Stimulated activated CD4-positive, alpha-beta T cell treated with anti-CD3 and anti-CD28 coated beads, Interleukin-4, amount 100 ng/mL, for 24 hours (primary cell): Measurements from ENCODE around the gene CEP295NL.
A peak's percentile ranks its signal among the peaks of the same experiment; 100 is the strongest.
"Not testable (repeated sequence)": the region's sequence is repeated elsewhere in the genome, so short reads cannot be mapped to it uniquely, and the experiment has no call there.

Source experiments
- DNase-seq: peaks from one replicate; pipeline ENCODE4 v3.0.0-alpha.2; 2020

CEP295NL gene

DNA sequence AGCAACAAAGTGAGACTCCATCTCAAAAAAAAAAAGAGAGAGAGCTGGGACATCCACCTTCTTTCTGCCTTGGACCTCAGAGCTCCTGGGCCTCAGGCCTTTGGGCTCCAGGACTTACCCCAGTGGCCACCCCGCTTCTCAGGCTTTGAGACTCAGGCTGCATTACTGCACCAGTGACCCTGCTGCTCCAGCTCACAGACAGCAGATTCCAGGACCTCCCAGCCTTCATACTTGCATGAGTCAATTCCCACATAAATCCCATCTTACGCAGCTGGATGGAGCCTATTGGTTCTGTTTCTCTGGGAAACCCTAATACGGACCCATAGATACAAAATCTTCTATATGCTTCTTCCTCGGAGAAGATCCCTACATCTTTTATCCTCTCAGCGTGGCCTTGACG is 2.1 kb upstream of the CEP295NL start:
- no peak for DNase-seq

DNA sequence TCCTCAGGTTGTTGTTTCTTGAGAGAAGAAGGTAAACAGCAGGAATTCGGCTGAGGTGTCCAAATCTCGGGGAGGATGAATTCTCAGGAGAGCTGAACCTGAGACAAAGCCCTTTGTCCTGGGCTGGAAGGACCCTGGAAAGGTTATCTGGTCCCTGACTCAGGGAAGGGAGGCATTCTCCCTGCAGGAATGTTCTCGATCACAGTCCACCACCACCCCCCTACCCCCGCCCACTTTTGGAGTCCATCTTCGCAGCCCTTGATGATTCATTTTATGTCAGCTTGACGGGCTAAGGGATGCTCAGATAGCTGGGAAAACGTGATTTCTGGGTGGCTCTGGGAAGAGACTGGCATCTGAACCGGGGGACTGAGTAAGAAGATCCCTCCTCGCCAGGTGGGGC is 1.4 kb upstream of the CEP295NL start:
- DNase-seq, result no peak

DNA sequence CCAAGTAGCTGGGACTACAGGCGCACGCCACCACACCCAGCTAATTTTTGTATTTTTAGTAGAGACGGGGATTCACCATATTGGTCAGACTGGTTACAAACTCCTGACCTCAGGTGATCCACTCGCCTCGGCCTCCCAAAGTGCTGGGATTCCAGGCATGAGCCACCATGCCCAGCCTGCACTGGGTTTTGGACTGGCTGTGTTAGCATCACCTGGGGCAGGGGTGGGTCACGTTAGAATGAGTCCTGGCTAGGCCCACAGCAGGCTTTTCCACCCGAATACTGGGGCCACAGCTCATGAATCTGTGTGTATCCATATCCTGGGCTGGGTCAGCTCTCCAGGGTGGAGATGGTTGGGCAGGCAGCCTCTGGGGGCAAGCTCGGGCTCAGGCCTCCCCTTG is 770 bp downstream of the CEP295NL start:
- not testable (repeated sequence) for DNase-seq

DNA sequence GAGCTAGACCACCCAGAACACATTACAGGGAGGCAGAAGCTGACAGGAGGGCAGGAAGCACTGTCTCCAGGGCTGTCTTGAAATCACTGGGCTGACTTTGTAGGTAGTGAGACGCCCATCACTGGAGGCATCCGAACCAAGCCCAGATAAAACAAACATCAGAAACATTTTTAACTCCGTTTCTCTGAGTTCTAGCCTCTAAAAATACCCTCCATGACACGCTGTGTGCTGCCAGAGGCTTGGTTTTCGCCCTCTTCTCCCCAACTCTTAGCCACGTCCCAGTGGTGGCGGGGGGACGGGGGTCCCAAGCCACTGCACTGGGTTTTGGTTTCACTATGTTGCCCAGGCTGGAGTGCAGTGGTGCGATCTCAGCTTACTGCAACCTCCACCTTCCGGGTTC is 1.2 kb downstream of the CEP295NL start:
- no peak for DNase-seq

DNA sequence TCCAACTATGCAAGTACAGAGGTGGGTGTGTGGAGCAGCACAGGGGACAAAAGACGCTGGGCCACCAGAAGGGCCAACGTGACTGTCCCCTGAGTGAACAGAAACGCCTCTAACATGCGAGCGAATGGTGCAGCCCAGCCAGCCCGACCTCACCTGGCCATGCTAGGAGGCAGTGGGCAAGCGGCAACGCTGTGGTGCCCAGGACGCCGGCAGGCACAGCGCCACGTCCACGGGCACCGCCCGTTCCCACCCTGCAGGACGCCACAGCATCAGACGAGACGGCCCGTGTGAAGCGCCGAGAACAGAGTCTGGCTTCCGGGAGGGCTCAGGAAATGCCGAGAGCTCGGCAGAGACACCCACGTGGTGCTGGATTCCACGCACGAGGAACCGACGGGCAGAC is 2.2 kb downstream of the CEP295NL start:
- no peak for DNase-seq

DNA sequence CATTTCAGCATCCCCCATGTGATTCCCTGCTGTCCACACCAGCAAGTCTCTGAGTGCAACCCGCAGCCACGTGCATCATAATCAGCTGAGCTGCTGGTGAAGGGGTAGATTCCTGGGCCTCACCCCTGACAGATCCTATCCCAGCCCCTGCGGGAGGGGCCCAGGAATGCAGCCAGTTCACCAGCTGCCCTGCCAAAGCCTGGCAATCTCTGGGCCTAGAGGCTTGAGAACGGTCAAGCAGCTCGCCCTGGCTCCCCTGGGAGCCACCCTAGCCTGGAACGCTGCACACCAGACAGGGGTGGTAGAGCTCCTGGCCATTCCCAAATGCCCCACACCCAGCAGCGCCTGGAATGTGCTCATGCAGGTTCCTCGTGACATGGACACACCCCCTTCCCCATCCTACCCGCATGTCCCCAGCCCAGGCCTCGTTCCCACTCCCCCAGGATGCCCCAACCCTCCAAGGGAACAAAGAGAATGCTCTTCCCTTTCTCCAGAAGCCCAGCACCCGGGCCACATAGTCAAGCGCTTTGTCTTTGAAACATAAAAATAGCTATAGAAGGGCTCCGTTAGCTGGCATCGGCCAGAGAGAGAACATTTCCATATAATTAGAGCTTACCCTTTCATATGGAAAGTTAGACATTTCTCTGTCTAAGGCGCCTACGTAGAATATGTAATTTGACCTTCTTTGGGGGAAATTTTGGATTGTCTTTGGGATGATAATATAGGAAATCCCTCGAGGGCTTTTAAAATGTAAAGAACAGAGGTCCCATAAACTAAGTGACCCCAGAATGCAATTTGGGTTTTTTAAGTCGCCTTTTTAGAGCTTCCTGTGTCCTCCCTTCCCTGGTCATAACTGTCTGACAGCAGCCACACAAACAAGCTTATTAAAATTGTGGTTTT is 3.4 kb downstream of the CEP295NL start:
- DNase-seq, result no peak

DNA sequence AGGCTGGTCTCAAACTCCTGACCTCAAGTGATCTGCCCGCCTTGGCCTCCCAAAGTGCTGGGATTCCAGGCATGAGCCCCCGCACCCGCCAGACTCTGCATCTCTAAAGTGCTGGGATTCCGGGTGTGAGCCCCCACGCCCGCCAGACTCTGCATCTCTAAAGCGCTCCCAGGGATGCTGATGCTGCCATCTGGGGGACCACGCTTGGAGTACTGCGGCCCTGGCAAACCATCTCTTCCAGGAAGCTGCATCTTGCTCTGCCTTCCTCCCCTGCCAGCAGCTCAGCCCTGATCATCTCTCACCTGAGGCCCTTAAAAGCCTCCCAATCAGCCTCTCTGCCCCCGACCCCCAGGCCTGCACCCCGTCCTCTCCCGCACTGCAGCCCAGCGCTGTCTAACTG is 4.1 kb downstream of the CEP295NL start:
- no peak for DNase-seq

DNA sequence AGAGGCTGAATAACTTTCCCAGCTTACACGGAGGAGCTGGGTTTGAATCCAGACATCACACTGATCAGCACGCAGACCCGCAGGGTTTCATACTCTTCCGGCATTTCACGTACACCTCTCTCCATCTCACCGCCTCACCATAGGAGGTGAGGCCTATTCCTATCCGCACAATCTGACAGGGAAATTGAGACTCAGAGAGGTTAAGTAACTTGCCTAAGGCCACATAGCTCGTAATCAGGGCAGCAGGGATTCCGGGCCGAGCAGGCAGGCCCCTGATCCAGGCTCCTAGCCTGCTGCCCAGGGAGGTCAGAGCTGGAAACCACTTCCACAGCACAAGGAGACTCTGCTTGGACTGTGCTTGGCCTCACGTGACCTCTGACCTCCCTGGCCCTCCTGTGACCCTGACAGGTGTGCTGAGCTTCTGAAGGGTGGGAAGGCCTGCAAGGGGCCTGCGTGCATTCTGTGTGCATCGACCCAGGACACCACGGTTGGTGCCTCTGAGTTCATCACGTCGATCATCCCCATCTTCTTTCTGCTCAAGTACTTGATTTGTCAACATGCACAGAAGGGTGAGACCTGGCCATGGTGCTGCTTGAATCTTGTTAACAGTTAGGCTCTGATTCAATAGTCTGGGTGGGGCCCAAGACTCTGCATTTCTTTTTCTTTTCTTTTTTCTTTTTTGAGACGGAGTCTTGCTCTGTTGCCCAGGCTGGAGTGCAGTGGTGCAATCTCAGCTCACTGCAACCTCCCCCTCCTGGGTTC is 4.7 kb downstream of the CEP295NL start:
- DNase-seq, result no peak

DNA sequence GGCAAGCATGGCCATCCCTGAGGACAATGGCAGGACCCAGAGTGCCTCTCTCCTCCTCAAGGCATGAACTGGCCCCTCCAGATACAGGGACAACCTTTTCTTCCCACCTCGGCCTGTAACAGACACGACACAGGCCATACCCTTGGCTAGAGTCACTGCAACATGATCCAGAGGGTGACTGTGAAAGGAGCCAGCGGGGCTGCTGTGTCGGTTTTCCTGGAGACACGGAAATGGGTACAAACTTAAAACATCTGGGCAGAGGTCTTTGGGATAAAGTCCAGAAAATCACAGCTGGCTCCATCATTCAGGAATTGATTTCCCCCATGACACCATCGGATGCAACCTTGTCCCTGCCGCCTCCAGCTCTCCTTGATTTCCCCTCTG is 5.3 kb downstream of the CEP295NL start:
- no peak for DNase-seq

DNA sequence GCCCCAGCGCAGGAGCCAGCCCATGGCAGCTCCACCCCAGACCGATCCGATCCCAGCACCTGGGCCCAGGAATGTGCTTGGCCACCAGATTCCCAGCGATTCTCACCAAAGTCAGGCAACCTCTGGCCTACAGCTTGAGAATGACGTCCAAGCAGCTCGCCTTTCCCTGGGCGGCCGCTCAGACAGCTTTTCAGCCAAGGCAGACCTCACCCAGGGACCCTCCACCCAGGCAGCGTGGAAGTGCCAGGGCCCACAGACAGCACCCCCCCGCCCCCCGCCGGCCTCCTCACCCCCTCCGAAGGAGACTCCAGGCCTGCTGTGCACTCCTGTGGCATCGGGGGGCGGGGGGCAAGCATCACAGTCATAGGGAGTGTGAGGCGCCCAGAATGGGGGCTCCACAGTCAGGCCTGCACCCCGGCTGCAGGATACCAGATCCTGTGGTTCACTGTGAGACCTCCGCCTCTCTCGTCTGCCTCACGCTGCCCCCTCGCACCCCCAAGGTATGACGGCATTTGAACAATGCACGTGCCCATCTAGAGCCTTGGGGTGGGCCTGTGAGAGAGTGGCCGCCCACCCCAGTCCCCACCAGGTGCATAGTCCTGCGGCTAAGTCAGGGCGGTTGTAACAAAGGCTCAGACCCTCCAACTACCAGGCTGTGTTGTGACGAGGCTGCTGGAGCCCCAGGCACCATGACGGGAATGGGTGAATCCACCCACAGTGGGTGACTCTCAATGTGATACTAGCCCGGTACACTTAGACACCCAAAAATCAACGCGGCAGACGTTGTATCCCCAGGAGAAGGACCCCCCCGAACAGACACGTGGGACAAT is 6.0 kb downstream of the CEP295NL start:
- no peak for DNase-seq

DNA sequence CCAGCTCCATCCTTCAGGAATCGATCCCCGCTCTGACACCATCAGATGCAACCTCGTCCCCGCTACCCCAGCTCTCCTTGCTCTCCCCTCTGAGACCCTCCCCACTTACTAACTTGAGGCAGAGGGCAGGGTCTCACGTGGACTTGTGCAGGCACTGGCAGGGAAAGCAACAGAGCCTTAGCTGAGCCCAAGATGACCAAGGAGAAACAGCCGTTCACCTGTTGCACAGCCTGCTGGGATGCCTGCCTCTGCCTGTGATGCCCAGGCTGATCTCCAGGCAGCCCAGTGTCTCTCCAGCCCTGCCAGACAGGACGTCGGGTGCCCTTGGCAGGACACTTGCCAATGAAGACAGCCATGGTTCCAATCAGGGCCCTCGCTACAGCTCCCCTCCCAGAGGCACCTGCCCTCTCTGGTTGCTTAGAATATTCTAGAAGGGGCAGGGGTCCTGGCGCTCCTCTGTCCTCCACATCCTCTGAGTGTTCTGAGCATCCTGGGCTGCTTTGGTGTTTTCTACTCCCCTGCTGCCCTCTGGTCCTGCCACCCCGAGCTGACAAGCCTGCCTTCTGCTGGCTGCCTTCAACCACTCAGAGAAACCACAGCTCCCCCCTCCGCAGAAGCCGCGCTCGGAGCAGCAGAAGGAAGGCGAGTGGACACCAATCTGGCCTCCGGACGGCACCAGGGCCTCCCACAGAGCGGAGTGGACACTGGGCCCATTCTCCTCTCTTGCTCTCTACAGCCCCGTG is 6.7 kb downstream of the CEP295NL start:
- DNase-seq, result no peak

DNA sequence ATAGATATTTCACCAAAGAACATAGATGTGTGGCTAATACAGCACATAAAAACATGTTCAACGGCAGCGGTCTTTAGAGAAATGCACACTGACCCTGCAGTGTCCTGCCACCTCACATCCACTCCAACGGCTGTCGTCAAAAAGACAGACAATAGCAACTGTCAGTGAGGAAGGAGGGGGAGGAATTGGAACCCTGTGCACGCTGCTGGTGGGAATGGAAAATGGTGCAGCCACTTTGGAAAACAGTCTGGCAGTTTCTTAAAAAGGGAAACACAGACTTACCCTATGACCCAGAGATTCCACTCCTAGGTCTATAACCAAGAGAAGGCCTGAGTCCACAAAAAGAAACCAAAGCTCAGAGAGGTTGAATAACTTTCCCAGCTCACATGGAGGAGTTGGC is 7.7 kb downstream of the CEP295NL start:
- no peak for DNase-seq

DNA sequence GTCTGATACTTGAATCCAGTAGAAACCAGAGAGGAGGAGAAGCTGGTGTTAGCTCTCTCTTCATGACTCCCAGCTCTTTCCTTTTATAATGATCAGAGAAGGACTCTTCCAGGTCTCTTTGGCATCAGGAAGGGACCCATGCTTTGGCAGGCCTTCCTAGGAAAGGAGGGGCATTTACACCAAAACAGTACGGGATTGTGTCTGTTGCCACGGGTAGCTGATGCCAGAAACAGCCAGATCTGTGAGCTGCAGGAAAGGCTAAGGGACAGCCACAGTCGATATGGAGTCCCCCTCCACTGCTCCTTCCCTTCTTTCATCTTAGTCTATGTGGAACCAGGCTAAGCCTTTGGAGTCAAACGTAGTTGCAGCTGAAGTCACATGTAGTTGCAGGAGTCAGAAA is 9.3 kb downstream of the CEP295NL start:
- no peak for DNase-seq

DNA sequence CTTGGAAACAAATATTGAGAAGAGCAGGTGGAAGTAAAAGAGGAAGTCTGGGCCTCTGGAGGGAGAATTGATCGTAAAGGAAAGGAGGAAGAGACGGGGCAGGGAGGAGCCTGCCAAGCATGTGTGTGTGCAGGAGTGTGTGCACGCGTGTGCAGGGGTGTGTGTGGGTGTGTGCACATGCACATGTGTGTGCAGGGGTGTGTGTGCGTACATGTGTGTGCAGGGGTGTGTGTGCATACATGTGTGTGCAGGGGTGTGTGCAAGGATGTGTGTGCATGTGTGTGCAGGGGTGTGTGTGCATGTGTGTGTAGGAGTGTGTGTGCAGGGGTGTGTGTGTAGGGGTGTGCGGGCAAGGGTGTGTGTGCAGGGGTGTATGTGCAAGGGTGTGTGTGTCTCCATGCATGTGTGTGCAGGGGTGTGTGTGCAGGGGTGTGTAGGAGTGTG is 10.0 kb downstream of the CEP295NL start:
- DNase-seq, result no peak

DNA sequence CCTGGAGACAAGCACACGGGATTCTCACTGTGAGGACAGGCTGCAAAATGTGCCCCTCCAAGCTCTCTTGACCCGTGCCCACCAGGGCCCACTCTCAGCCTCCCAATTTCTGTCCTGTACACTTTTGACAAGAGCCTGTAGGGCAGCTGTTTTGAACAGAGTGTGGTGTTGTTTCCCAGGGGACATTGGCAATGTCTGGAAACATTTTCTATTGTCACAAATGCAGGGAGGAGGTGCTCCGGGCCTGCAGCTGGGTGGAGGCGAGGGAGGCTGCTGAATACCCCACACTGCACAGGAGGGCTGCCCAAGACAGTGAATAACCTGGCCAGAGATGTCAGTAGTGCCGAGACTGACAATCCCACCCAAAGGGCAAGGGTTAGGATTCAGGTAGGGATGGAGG is 10.5 kb downstream of the CEP295NL start:
- no peak for DNase-seq

DNA sequence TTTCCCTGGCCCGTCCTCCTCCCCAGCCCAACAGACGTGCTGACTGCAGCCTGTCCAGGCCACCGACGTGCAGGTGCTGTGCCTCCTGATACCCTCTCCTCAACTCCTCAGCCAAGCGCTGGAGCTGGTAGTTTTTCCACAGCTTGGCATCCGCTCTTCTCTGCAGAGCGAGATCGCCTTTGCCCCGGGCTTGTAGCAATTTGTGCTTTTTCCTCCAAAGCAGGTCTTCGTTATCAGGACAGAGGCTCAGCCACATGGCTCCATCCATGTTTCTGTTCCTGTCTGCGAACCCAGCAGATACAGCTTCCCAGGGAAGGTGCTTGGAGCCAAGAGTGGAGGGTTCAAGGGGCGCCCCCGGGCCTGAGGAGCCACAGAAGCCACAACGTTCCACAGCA is 10.9 kb downstream of the CEP295NL start:
- no peak for DNase-seq

DNA sequence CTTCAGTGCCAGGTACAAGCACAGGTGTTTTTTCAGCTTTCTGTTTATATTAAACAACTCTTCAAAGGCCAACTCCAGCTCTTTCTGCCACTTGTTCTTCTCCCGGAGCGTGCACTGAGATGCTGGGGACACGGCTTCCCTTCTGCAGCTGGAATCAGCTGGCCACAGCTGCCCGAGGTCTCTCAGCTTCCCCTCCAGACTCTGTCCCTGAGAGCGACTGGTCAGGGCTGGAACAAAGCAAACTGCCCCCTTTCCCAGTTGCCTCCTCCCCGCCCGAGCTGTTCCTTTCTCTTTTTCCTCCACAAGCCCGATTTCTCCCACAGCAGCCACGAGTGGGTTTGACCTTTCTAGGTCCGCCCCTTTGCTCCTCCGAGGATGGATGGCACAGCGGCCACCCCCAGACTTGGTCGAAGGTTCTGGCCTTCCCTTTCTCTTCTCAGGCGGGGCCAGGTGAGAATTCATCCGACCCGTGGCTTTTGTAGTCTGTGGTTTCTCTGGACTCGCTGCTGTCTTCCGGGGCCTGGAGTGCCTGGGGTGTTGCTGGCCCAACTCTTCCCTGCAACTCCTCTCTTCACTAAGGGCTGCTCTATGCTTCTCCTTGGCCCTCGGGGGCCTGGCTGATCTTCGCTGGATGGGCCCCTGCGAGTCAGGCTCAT is 11.5 kb downstream of the CEP295NL start:
- DNase-seq, result no peak

DNA sequence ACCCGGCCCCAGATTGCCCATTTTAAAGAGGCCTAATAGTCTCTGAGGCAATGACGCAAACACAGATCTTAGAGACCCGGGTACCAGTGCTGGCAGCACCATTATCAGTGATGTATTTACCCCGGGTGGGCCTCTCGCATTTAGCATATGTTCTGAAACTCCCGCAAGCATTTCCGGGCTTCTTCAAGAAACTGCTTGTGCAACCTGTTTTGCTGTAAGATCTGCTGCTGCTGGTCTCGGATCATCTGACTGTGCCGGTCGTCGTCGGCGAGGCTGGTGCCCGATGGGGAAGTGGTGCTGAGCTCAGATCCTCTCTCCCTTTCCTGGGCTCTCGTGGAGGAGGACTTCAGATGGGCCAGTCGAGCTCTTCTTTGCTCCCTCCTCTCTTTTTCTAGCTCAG is 12.5 kb downstream of the CEP295NL start:
- peak; percentile 47 for DNase-seq

DNA sequence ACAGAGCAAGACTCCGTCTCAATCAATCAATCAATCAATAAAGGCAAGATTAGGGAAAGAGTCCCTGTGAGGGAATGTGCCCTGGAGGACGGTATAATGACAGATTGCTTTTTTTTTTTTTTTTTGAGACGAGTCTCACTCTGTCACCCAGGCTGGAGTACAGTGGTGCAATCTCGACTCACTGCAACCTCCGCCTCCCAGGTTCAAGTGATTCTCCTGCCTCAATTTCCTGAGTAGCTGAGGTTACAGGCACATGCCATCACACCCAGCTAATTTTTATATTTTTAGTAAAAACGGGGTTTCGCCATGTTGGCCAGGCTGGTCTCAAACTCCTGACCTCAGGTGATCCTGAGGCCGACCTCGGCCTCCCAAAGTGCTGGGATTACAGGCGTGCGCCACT is 12.9 kb downstream of the CEP295NL start:
- not testable (repeated sequence) for DNase-seq

DNA sequence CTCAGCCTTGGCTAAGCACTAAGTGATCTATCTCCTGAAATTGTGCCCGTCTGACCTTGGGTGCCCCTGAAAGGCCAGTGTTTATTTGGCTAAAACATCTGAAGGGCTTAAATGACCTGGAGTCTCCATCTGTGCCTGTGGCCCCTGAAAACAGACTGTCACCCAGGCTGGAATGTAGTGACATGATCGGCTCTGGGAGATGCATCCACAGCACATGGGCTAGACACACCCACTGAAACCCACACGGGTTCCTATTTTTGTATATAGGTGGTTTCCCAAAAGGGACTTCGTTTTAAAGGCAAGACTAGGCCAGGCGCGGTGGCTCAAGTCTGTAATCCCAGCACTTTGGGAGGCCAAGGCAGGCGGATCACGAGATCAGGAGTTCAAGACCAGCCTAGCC is 13.5 kb downstream of the CEP295NL start:
- DNase-seq, result peak; percentile 17

DNA sequence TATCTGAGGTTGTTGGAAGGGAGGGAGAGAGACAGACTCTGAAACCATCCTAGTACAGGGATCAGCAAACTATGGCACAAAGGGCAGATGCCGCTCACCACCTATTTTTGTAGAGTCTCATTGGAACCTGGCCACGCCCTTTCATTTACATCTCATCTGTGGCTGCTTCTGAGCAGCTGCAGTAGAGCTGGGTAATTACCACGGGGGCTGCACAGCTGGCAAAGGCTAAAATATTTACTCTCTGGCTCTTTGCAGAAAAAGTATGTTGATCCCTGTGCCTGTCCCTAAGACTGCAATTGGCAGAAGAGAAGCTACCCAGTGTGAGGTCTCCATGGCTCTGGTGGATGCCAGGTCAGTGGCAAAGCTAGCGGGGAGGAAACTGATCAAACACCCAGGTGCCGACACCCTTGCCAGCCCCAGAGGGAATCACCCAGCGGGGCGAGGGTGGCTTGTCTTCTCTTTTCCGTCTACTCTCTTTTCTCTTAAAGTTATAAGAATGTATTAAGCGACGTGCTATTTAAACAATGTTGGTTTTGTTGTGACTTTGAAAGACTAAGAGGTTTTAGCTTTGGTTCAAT is 14.0 kb downstream of the CEP295NL start:
- no peak for DNase-seq

DNA sequence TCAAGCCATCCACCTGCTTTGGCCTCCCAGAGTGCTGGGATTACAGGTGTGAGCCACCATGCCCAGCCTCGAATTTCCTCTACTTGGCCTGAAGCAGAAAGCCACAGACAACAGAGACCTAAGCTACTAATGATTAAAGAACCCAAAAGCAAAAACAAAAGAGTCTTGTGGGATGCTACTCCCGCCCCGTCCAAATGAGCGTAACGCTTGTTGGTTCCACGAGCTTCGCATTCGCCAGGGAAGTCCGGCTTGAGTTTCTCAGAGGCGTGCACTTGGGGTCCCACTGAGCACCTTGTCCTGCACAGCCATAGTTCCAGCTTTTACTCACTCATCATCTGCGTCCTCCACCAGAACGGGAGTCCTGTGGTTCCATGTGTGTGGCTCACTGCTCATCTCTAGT is 16.0 kb downstream of the CEP295NL start:
- no peak for DNase-seq
